DMS79 treated with DMSO at 0.1 percent for 48 hours (cell line): ENCODE results near the gene C9orf152.
"Not testable (repeated sequence)": the region's sequence is repeated elsewhere in the genome, so short reads cannot be mapped to it uniquely, and the experiment has no call there.

Experiments
- DNase-seq: peaks from one replicate; lab custom pipeline; 2025; lab: John Stamatoyannopoulos, UW

C9orf152 gene

GRCh38 chr9:110214586-110215355 is 6.8 kb upstream of the C9orf152 start:
- no peak for DNase-seq

- no peak for DNase-seq
These were observed 6.1 kb upstream of the C9orf152 start for GRCh38 chr9:110214090-110214489.

- no peak for DNase-seq
These were observed 5.6 kb upstream of the C9orf152 start for GRCh38 chr9:110213413-110214044.

- no peak for DNase-seq
These were observed 803 bp downstream of the C9orf152 start for GRCh38 chr9:110207071-110207641.

- DNase-seq = no peak
These were observed 1.6 kb downstream of the C9orf152 start for GRCh38 chr9:110206389-110206788.

- not testable (repeated sequence) for DNase-seq
These were observed 2.3 kb downstream of the C9orf152 start for GRCh38 chr9:110205612-110206011.

GRCh38 chr9:110202232-110202631 is 5.7 kb downstream of the C9orf152 start:
- DNase-seq = no peak

GRCh38 chr9:110199643-110200042 is 8.3 kb downstream of the C9orf152 start:
- no peak for DNase-seq

- DNase-seq = no peak
These were observed 9.6 kb downstream of the C9orf152 start for GRCh38 chr9:110198357-110198756.

GRCh38 chr9:110197330-110198187 is 10.4 kb downstream of the C9orf152 start:
- DNase-seq = no peak

- DNase-seq = not testable (repeated sequence)
These were observed 11.9 kb downstream of the C9orf152 start for GRCh38 chr9:110196084-110196499.

- no peak for DNase-seq
These were observed 15.3 kb downstream of the C9orf152 start for GRCh38 chr9:110192531-110193261.

- no peak for DNase-seq
These were observed 16.3 kb downstream of the C9orf152 start for GRCh38 chr9:110191615-110192014.

GRCh38 chr9:110189559-110190320 is 18.2 kb downstream of the C9orf152 start:
- no peak for DNase-seq

- no peak for DNase-seq
These were observed 19.0 kb downstream of the C9orf152 start for GRCh38 chr9:110188991-110189390.

- no peak for DNase-seq
These were observed 19.9 kb downstream of the C9orf152 start for GRCh38 chr9:110188101-110188500.

- no peak for DNase-seq
These were observed 20.8 kb downstream of the C9orf152 start for GRCh38 chr9:110187126-110187525.

GRCh38 chr9:110186254-110186653 is 21.7 kb downstream of the C9orf152 start:
- no peak for DNase-seq

GRCh38 chr9:110185806-110186205 is 22.2 kb downstream of the C9orf152 start:
- DNase-seq = no peak

GRCh38 chr9:110183208-110184145 is 24.5 kb downstream of the C9orf152 start:
- DNase-seq = peak; percentile 61
